ENCODE measurements around the gene LTV1. TPM values are rescaled to one million over a fixed set of nuclear protein-coding genes. Genes with fewer than 3 reads are reported as not detected.
A peak's percentile ranks its signal among the peaks of the same experiment; 100 is the strongest.

Gene LTV1
- total and polyA plus RNA-seq, 2 of the 4 experiments (the other 2 are of a cell fraction): 11.1 to 19.0 TPM

DNA sequence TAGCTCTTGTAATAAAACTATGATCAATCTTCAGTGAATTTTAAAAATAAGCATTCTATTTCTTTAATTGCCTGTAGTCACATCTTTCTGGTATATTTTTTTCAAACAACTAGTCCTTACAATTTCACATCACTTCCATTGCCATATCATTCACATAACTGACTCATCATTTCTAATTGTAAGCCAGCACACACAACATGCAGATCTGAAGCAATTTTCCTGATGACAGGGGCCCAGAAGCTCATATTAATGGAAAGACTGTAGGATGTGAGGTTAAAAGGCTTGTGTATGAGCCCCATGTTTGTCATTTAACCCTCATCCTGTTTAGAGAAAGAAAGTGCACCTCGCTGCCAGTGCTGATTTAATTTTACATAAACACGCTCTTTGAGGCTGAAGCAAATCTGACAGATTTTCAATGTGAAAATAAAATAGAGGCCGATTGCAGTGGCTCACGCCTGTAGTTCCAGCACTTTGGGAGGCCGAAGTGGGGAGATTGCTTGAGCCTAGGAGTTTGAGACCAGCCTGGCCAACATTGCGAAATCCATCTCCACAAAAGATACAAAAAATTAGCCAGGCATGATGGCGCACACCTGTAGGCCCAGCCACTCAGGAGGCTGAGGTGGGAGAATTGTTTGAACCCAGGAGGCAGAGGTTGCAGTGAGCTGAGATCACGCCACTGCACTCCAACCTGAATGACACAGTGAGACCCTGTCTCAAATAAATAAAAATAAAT, 40.1 kb upstream of the LTV1 start:
- WGBS, 2 experiments (ENCODE audit: extremely low coverage in 2 of 2, insufficient read length in 1 of 2): 40% methylated on average over 1 of the region's 8 CpGs; no CpG with 5 or more reads in 1 of the 2 experiments
- H2AK9ac ChIP-seq (replicated peaks; ENCODE audit: low read depth, low read length, poor library complexity): no peak overlapping the region
- H2AK5ac ChIP-seq (ENCODE audit: low read depth, low read length): no peak overlapping the region; the same call in 1 of the 2 replicates
- H3K27ac ChIP-seq (ENCODE audit: insufficient read depth, low read length): peak overlapping the region; percentile 21; the same call in 1 of the 2 replicates
- peak; percentile 73 for DNase-seq
- H3K14ac ChIP-seq (replicated peaks; ENCODE audit: low read depth, low read length): 0 out of 2 replicates have a peak overlapping the region, but pooled peaks have one; percentile 63
- no peaks in the 10 kb centered on the region; the same call in 1 of the 2 replicates for H4K20me1 ChIP-seq (ENCODE audit: insufficient read depth, low read length)
- in situ Hi-C loops (cut with MboI; ENCODE audit: low sequenced_read_pairs) (no loop called here), dilution Hi-C loops (cut with HindIII; ENCODE audit: low sequenced_read_pairs, unreplicated experiment) (no loop called here), intact Hi-C loops (cut with micrococcal nuclease) (no loop called here)
- BruUV-seq (replicated peaks): no TSS peak
- no peak overlapping the region for H3K4me3 ChIP-seq (ENCODE audit: insufficient read depth, low read depth, low read length)
- no peaks in the 10 kb centered on the region; the same call in 1 of the 2 replicates for H3K9me3 ChIP-seq (ENCODE audit: control insufficient read depth, insufficient read depth, low read length)
- ChIA-PET POLR2A (ENCODE audit: unreplicated experiment) (no interaction called here), CTCF (interaction anchor here (0.6 kb wide), 1 partner anchor 266 kb away, joined by 3 read pairs; no protein-coding TSS in a partner anchor)
- no peak overlapping the region; the same call in 1 of the 2 replicates for H2BK20ac ChIP-seq (ENCODE audit: low read depth, low read length)
- H4K91ac ChIP-seq (ENCODE audit: insufficient read depth, low read depth, low read length): no peak overlapping the region
- H2BK15ac ChIP-seq (ENCODE audit: low read depth, low read length): no peak overlapping the region; the same call in 2 of the 3 replicates
- no peak overlapping the region for H2AFZ ChIP-seq (replicated peaks; ENCODE audit: low read length, poor library complexity)
- peak overlapping the region; percentile 4; the same call in 1 of the 2 replicates for H3K4me2 ChIP-seq (ENCODE audit: low read depth, low read length)
- peaks cover 4 to 36% of the 10 kb centered on the region in 2 experiments for H3K79me1 ChIP-seq (ENCODE audit: low read depth in 1 of 2, low read length in 2 of 2)
- H4K8ac ChIP-seq (ENCODE audit: low read depth in 2 of 2, low read length in 2 of 2): peak overlapping the region in 1 of 2 experiments; percentile 5; a peak in 1 of 4 replicates
- no peak overlapping the region for H3K9ac ChIP-seq (ENCODE audit: low read depth, low read length)
- peak overlapping the region; percentile 55; the same call in 1 of the 2 replicates for H2BK120ac ChIP-seq (ENCODE audit: low read depth, low read length)
- H3K18ac ChIP-seq (ENCODE audit: low read depth, low read length): peak overlapping the region; percentile 51; the same call in 1 of the 2 replicates
- H2BK5ac ChIP-seq (ENCODE audit: low read depth, low read length, poor library complexity, severe bottlenecking): peak overlapping the region; percentile 50
- peak overlapping the region; percentile 35; the same call in 1 of the 2 replicates for H3K4ac ChIP-seq (ENCODE audit: low read depth, low read length)
- H4K5ac ChIP-seq (ENCODE audit: low read depth, low read length): no peak overlapping the region; the same call in 1 of the 2 replicates
- H3K23ac ChIP-seq (ENCODE audit: low read depth, low read length): no peak overlapping the region
- peaks cover 17% of the 10 kb centered on the region for H3K4me1 ChIP-seq (ENCODE audit: control insufficient read depth, insufficient read depth, low read length)
- TF ChIP-seq CEBPB (IDR thresholded peaks at IDR 0.05; ENCODE audit: low read depth, low read length) (peak; percentile 83), MAFK (IDR thresholded peaks at IDR 0.05; ENCODE audit: low read depth, low read length) (peak; percentile 73)
- TF ChIP-seq, protein P1, sequence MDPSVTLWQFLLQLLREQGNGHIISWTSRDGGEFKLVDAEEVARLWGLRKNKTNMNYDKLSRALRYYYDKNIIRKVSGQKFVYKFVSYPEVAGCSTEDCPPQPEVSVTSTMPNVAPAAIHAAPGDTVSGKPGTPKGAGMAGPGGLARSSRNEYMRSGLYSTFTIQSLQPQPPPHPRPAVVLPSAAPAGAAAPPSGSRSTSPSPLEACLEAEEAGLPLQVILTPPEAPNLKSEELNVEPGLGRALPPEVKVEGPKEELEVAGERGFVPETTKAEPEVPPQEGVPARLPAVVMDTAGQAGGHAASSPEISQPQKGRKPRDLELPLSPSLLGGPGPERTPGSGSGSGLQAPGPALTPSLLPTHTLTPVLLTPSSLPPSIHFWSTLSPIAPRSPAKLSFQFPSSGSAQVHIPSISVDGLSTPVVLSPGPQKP (IDR thresholded peaks at IDR 0.05; ENCODE audit: borderline replicate concordance, low read depth, low read length): no peak
- H3K27me3 ChIP-seq (ENCODE audit: control insufficient read depth, insufficient read depth, low read length): no peaks in the 10 kb centered on the region
- peaks cover 2% of the 10 kb centered on the region; the same call in 1 of the 2 replicates for H3K36me3 ChIP-seq (ENCODE audit: control insufficient read depth, insufficient read depth, low read length)
- ATAC-seq (ENCODE audit: low read depth): peak; percentile 24
- H3K9me1 ChIP-seq (ENCODE audit: insufficient read depth, low read length): peaks cover 20% of the 10 kb centered on the region
- no peak overlapping the region for H3K56ac ChIP-seq (ENCODE audit: extremely low read depth, insufficient read depth, low read length)

Data from IMR-90 (cell line).